ENCODE results near the gene MTHFD1.
"Not testable (repeated sequence)": the region's sequence is repeated elsewhere in the genome, so short reads cannot be mapped to it uniquely, and the experiment has no call there.

MTHFD1 gene

DNA sequence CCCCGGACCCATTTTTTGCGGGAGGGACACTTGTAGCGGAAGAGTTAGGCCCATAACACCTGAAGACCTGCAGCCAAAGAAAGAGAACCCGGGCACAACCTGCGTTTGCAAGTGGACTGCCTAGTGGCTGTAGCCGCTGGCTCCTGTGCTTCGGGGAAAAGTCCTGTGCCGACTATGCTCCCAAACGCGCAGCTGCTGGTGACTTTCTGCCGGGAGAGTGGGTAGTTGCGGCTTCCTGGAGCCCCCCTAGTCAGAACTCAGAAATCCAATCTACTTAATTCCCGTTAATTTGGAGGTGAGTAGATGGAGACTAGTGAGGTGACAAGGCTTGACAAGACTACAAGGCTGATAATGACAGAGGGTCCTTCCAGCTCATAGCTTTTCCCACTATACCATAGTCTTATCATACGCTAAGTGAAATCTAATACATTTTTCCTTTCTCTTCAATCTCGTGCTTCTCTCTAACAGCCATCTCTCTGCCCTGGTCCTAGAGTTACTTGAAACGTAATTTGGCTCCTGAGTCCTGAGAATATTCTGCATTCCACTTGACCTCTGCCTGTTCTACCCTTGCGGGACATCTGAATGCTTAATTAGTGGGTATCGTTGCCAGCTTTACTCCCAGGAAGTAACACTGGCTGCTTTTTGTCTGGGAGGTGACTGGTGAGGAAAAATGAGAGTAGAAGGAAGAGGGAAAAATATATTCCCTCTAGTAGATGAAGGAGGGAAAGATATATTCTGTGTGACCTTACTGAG is 556 bp downstream of the MTHFD1 start:
- Histone ChIP-seq H3K27me3 (ENCODE audit: control insufficient read depth, insufficient read depth, low read length) (no peaks in the 10 kb centered on the region), H3K9me3 (ENCODE audit: control insufficient read depth, low read depth, low read length) (no peaks in the 10 kb centered on the region), H3K4me1 (ENCODE audit: control insufficient read depth, low read depth, low read length) (peaks cover 20% of the 10 kb centered on the region), H3K27ac (ENCODE audit: low read length) (peak overlapping the region; percentile 85), H3K36me3 (ENCODE audit: control insufficient read depth, low read depth, low read length) (no peaks in the 10 kb centered on the region), H3K4me3 (ENCODE audit: low read length) (peak overlapping the region; percentile 88), H3K9ac (ENCODE audit: low read length) (peak overlapping the region; percentile 94)

- Histone ChIP-seq H3K27ac (ENCODE audit: low read length) (peak overlapping the region; percentile 76), H3K4me1 (ENCODE audit: control insufficient read depth, low read depth, low read length) (peaks cover 35% of the 10 kb centered on the region), H3K36me3 (ENCODE audit: control insufficient read depth, low read depth, low read length) (peaks cover 8% of the 10 kb centered on the region), H3K27me3 (ENCODE audit: control insufficient read depth, insufficient read depth, low read length) (no peaks in the 10 kb centered on the region), H3K4me3 (ENCODE audit: low read length) (peak overlapping the region; percentile 60), H3K9me3 (ENCODE audit: control insufficient read depth, low read depth, low read length) (no peaks in the 10 kb centered on the region), H3K9ac (ENCODE audit: low read length) (peak overlapping the region; percentile 60)
Measured at GRCh38 chr14:64391113-64391725, 3.1 kb downstream of the MTHFD1 start.

DNA sequence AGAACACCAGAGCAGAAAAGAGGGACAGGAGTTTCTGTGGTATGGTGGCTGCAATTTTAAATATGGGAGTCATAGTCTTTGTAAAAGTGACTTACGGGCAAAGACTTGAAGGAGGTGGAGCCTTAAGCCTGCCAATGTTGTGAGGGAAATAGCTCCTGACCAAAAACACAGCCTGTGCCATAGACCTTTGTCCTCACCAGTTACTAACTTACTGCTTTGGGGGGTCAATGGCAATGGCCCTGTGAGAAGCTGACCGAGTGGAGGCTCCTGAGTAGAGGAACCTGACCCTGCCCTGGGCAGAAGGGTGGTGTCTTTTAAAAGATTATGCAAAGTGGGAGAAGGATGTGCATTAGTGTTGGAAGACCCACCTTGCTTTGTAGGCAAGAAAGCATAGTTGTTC is 3.8 kb downstream of the MTHFD1 start:
- Histone ChIP-seq H3K4me1 (ENCODE audit: control insufficient read depth, low read depth, low read length) (peaks cover 35% of the 10 kb centered on the region), H3K27me3 (ENCODE audit: control insufficient read depth, insufficient read depth, low read length) (no peaks in the 10 kb centered on the region), H3K27ac (ENCODE audit: low read length) (peak overlapping the region; percentile 76), H3K36me3 (ENCODE audit: control insufficient read depth, low read depth, low read length) (peaks cover 8% of the 10 kb centered on the region), H3K9ac (ENCODE audit: low read length) (peak overlapping the region; percentile 60), H3K9me3 (ENCODE audit: control insufficient read depth, low read depth, low read length) (no peaks in the 10 kb centered on the region), H3K4me3 (ENCODE audit: low read length) (peak overlapping the region; percentile 60)

GRCh38 chr14:64393189-64393726 is 5.1 kb downstream of the MTHFD1 start:
- not testable (repeated sequence) for H3K4me3 ChIP-seq (ENCODE audit: low read length); H3K36me3 ChIP-seq (ENCODE audit: control insufficient read depth, low read depth, low read length); H3K27me3 ChIP-seq (ENCODE audit: control insufficient read depth, insufficient read depth, low read length); H3K9me3 ChIP-seq (ENCODE audit: control insufficient read depth, low read depth, low read length); H3K9ac ChIP-seq (ENCODE audit: low read length); H3K27ac ChIP-seq (ENCODE audit: low read length)
- peaks cover 35% of the 10 kb centered on the region for H3K4me1 ChIP-seq (ENCODE audit: control insufficient read depth, low read depth, low read length)

DNA sequence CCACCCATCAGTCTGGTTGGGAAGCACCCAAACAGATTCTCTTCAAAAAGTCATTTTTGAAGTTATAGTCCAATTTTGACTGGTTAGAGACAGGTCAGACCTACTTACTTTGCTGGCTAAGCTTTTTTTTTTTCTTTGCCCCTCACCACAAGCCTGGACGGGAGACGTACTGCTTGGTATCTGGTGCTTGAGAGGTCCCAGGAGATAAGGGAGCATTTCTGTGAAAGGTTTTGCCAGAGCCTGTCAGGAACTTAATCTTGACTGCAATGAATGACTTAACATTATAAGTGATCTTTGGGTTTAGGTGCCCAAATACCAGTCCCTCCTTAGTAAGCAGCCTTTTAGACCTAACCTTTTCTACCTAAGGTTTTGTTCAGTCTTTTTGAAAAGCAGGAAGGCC is 6.3 kb downstream of the MTHFD1 start:
- no peaks in the 10 kb centered on the region for H3K27me3 ChIP-seq (ENCODE audit: control insufficient read depth, insufficient read depth, low read length)
- H3K36me3 ChIP-seq (ENCODE audit: control insufficient read depth, low read depth, low read length), result peaks cover 8% of the 10 kb centered on the region
- no peaks in the 10 kb centered on the region for H3K9me3 ChIP-seq (ENCODE audit: control insufficient read depth, low read depth, low read length)
- no peak overlapping the region for H3K9ac ChIP-seq (ENCODE audit: low read length)
- no peak overlapping the region for H3K27ac ChIP-seq (ENCODE audit: low read length)
- peaks cover 35% of the 10 kb centered on the region for H3K4me1 ChIP-seq (ENCODE audit: control insufficient read depth, low read depth, low read length)
- no peak overlapping the region for H3K4me3 ChIP-seq (ENCODE audit: low read length)

DNA sequence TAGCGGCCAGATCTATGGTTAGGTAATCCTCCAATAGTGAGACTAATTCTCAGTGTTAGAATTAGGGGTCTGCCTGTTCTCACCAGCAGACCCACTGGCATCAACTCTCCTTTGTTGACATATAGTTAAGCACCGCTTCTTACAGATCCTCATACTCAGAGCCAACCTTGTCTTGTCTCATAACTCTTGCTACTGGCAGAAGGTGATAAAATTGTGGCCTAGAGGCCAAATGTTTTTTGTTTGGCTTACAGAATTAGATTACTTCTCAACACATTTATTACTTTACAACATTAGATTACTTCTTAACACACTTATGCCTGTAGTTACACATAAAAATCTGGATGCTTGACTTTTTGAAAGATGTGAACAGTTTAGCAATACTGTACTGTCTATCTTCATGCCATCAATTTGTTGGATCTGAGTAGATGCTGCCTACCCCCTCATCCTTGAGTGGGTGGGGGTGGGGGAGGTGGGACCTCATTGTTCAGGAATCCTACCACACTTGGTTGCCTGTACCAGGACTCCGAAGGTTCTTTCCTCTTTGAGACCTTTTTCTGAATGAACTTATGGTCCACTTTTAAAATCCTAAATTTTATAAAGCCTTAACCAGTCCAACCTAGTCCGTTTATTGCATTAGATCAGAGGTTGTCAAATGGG is 7.0 kb downstream of the MTHFD1 start:
- H3K4me1 ChIP-seq (ENCODE audit: control insufficient read depth, low read depth, low read length), result peaks cover 35% of the 10 kb centered on the region
- no peak overlapping the region for H3K27ac ChIP-seq (ENCODE audit: low read length)
- no peaks in the 10 kb centered on the region for H3K9me3 ChIP-seq (ENCODE audit: control insufficient read depth, low read depth, low read length)
- H3K9ac ChIP-seq (ENCODE audit: low read length), result no peak overlapping the region
- H3K36me3 ChIP-seq (ENCODE audit: control insufficient read depth, low read depth, low read length), result peaks cover 8% of the 10 kb centered on the region
- no peaks in the 10 kb centered on the region for H3K27me3 ChIP-seq (ENCODE audit: control insufficient read depth, insufficient read depth, low read length)
- no peak overlapping the region for H3K4me3 ChIP-seq (ENCODE audit: low read length)

- peaks cover 37% of the 10 kb centered on the region for H3K36me3 ChIP-seq (ENCODE audit: control insufficient read depth, low read depth, low read length)
- H3K9me3 ChIP-seq (ENCODE audit: control insufficient read depth, low read depth, low read length), result no peaks in the 10 kb centered on the region
- no peak overlapping the region for H3K9ac ChIP-seq (ENCODE audit: low read length)
- H3K27ac ChIP-seq (ENCODE audit: low read length), result no peak overlapping the region
- H3K4me1 ChIP-seq (ENCODE audit: control insufficient read depth, low read depth, low read length), result no peaks in the 10 kb centered on the region
- no peak overlapping the region for H3K4me3 ChIP-seq (ENCODE audit: low read length)
- H3K27me3 ChIP-seq (ENCODE audit: control insufficient read depth, insufficient read depth, low read length), result no peaks in the 10 kb centered on the region
Measured at GRCh38 chr14:64400829-64401459, 12.8 kb downstream of the MTHFD1 start.

DNA sequence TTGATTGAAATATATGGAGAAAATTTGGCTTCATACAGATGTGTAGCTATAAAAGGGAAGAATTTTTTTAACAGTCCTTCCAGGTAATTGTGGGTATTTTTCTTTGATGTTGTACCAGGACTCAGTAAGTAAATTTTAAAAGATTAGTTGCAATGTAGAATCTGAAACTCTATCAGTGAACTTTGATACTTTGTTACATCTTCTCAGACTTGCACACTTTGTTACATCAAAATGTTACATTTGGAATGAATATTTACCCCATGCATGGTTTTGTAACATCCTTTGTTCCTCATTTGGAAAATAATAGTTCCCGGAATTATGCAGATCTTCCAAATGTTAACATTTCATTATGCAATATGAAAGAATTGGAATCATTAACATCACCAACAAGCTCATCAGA is 13.8 kb downstream of the MTHFD1 start:
- H3K9ac ChIP-seq (ENCODE audit: low read length), result no peak overlapping the region
- H3K4me1 ChIP-seq (ENCODE audit: control insufficient read depth, low read depth, low read length), result no peaks in the 10 kb centered on the region
- no peak overlapping the region for H3K27ac ChIP-seq (ENCODE audit: low read length)
- H3K4me3 ChIP-seq (ENCODE audit: low read length), result no peak overlapping the region
- H3K9me3 ChIP-seq (ENCODE audit: control insufficient read depth, low read depth, low read length), result no peaks in the 10 kb centered on the region
- peaks cover 37% of the 10 kb centered on the region for H3K36me3 ChIP-seq (ENCODE audit: control insufficient read depth, low read depth, low read length)
- H3K27me3 ChIP-seq (ENCODE audit: control insufficient read depth, insufficient read depth, low read length), result no peaks in the 10 kb centered on the region

DNA sequence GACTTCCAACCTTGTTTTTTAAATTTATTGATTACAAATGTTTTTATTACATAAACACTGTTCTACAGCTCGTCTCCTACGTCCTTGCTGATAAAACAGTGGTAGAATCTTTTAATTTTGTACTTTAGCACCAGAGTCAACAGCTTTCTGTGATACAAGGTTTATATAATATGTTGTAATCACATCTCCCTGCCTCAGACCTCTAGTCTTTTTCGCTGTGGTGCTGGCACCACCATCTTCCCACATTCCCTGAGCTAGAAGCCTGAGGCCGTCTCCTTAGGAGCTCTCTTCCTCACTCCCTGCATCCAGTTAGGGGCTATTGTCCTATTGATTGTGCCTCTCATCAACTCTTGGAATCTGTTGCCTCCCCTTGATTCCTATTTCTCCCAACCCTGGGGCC is 17.1 kb downstream of the MTHFD1 start:
- Histone ChIP-seq H3K4me1 (ENCODE audit: control insufficient read depth, low read depth, low read length) (no peaks in the 10 kb centered on the region), H3K27me3 (ENCODE audit: control insufficient read depth, insufficient read depth, low read length) (no peaks in the 10 kb centered on the region), H3K9me3 (ENCODE audit: control insufficient read depth, low read depth, low read length) (no peaks in the 10 kb centered on the region), H3K4me3 (ENCODE audit: low read length) (no peak overlapping the region), H3K9ac (ENCODE audit: low read length) (no peak overlapping the region), H3K36me3 (ENCODE audit: control insufficient read depth, low read depth, low read length) (peaks cover 42% of the 10 kb centered on the region), H3K27ac (ENCODE audit: low read length) (no peak overlapping the region)

DNA sequence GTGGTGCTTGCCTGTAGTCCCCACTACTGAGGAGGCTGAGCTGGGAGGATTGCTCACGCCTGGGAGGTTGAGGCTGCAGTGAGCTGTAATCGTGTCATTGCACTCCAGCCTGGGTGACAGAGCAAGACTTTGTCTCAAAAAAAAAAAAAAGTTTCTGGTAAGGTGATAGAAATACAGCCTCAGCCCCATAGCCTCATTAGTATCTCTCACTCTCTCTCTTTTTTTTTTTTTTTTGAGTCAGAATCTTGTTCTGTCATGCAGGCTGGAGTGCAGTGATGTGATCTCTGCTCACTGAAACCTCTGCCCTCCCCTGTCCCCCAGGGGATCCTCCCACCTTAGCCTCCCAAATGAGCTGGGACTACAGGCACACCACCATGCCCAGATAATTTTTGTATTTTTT is 19.2 kb downstream of the MTHFD1 start:
- no peaks in the 10 kb centered on the region for H3K4me1 ChIP-seq (ENCODE audit: control insufficient read depth, low read depth, low read length)
- H3K27me3 ChIP-seq (ENCODE audit: control insufficient read depth, insufficient read depth, low read length), result no peaks in the 10 kb centered on the region
- no peak overlapping the region for H3K27ac ChIP-seq (ENCODE audit: low read length)
- H3K4me3 ChIP-seq (ENCODE audit: low read length), result no peak overlapping the region
- H3K9me3 ChIP-seq (ENCODE audit: control insufficient read depth, low read depth, low read length), result no peaks in the 10 kb centered on the region
- H3K9ac ChIP-seq (ENCODE audit: low read length), result no peak overlapping the region
- peaks cover 45% of the 10 kb centered on the region for H3K36me3 ChIP-seq (ENCODE audit: control insufficient read depth, low read depth, low read length)

GRCh38 chr14:64409126-64409920 is 21.2 kb downstream of the MTHFD1 start:
- Histone ChIP-seq H3K9me3 (ENCODE audit: control insufficient read depth, low read depth, low read length) (no peaks in the 10 kb centered on the region), H3K9ac (ENCODE audit: low read length) (no peak overlapping the region), H3K36me3 (ENCODE audit: control insufficient read depth, low read depth, low read length) (peaks cover 46% of the 10 kb centered on the region), H3K27me3 (ENCODE audit: control insufficient read depth, insufficient read depth, low read length) (no peaks in the 10 kb centered on the region), H3K4me3 (ENCODE audit: low read length) (no peak overlapping the region), H3K4me1 (ENCODE audit: control insufficient read depth, low read depth, low read length) (no peaks in the 10 kb centered on the region), H3K27ac (ENCODE audit: low read length) (no peak overlapping the region)

All from iPS-18a (cell line).